ENCODE measurements around the gene GREB1.

GREB1 gene

GRCh38 chr2:11579867-11580659 lies 46.2 kb downstream of the GREB1 start:
- no peak for TF ChIP-seq CTCF (IDR thresholded peaks at IDR 0.05; ENCODE audit: control insufficient read depth, extremely low read depth, insufficient read depth)
- DNase-seq (ENCODE audit: low read depth), result no peak
- H3K4me3 ChIP-seq (ENCODE audit: low read depth, low read length), result no peak overlapping the region

GRCh38 chr2:11580697-11581096 lies 46.9 kb downstream of the GREB1 start:
- DNase-seq (ENCODE audit: low read depth), result no peak
- no peak for TF ChIP-seq CTCF (IDR thresholded peaks at IDR 0.05; ENCODE audit: control insufficient read depth, extremely low read depth, insufficient read depth)

GRCh38 chr2:11581124-11581796 lies 47.4 kb downstream of the GREB1 start:
- no peak for TF ChIP-seq CTCF (IDR thresholded peaks at IDR 0.05; ENCODE audit: control insufficient read depth, extremely low read depth, insufficient read depth)
- no peak overlapping the region for H3K4me3 ChIP-seq (ENCODE audit: low read depth, low read length)
- DNase-seq (ENCODE audit: low read depth), result no peak

More at GRCh38 chr2:11580697-11581096, 46.9 kb downstream of the GREB1 start:
- no peak overlapping the region for H3K4me3 ChIP-seq (ENCODE audit: low read depth, low read length)

- H3K4me3 ChIP-seq (ENCODE audit: low read depth, low read length), result no peak overlapping the region
- no peak for DNase-seq (ENCODE audit: low read depth)
- no peak for TF ChIP-seq CTCF (IDR thresholded peaks at IDR 0.05; ENCODE audit: control insufficient read depth, extremely low read depth, insufficient read depth)
These were observed 48.2 kb downstream of the GREB1 start for GRCh38 chr2:11581797-11582611.

GRCh38 chr2:11582612-11582861 lies 48.7 kb downstream of the GREB1 start:
- no peak for TF ChIP-seq CTCF (IDR thresholded peaks at IDR 0.05; ENCODE audit: control insufficient read depth, extremely low read depth, insufficient read depth)
- H3K4me3 ChIP-seq (ENCODE audit: low read depth, low read length), result no peak overlapping the region
- no peak for DNase-seq (ENCODE audit: low read depth)

- no peak for DNase-seq (ENCODE audit: low read depth)
- H3K4me3 ChIP-seq (ENCODE audit: low read depth, low read length), result no peak overlapping the region
- TF ChIP-seq CTCF (IDR thresholded peaks at IDR 0.05; ENCODE audit: control insufficient read depth, extremely low read depth, insufficient read depth), result peak; percentile 71
These were observed 49.3 kb downstream of the GREB1 start for GRCh38 chr2:11582862-11583752.

Data from LNCaP clone FGC (cell line).